ENCODE results near the gene KIR3DL1.
"Not testable (repeated sequence)": the region's sequence is repeated elsewhere in the genome, so short reads cannot be mapped to it uniquely, and the experiment has no call there.

Gene KIR3DL1

GRCh38 chr19:54816251-54816650, at the start of gene KIR3DL1:
Gene KIR3DL1, plus strand, starts transcription at chr19:54816468.
- not testable (repeated sequence) for H3K4me3 ChIP-seq (ENCODE audit: low read depth, low read length)

GRCh38 chr19:54769646-54770045, 46.6 kb upstream of the KIR3DL1 start, which contains the start of gene KIR2DL1:
Gene KIR2DL1, plus strand, starts transcription at chr19:54769793. Its CDS starts 58 bp downstream, at chr19:54769851.
- not testable (repeated sequence) for H3K4me3 ChIP-seq (ENCODE audit: low read depth, low read length)

GRCh38 chr19:54770511-54770910, 45.8 kb upstream of the KIR3DL1 start:
- H3K4me3 ChIP-seq (ENCODE audit: low read depth, low read length) = not testable (repeated sequence)

GRCh38 chr19:54771018-54771960, 45.0 kb upstream of the KIR3DL1 start:
- not testable (repeated sequence) for H3K4me3 ChIP-seq (ENCODE audit: low read depth, low read length)

- not testable (repeated sequence) for H3K4me3 ChIP-seq (ENCODE audit: low read depth, low read length)
Measured at GRCh38 chr19:54772666-54773065, 43.6 kb upstream of the KIR3DL1 start.

GRCh38 chr19:54775095-54775815, 41.0 kb upstream of the KIR3DL1 start:
- H3K4me3 ChIP-seq (ENCODE audit: low read depth, low read length) = not testable (repeated sequence)

- H3K4me3 ChIP-seq (ENCODE audit: low read depth, low read length) = not testable (repeated sequence)
Measured at GRCh38 chr19:54775830-54776229, 40.4 kb upstream of the KIR3DL1 start.

GRCh38 chr19:54777851-54778250, 38.4 kb upstream of the KIR3DL1 start:
- not testable (repeated sequence) for H3K4me3 ChIP-seq (ENCODE audit: low read depth, low read length)

- H3K4me3 ChIP-seq (ENCODE audit: low read depth, low read length) = not testable (repeated sequence)
Measured at GRCh38 chr19:54778896-54779295, 37.4 kb upstream of the KIR3DL1 start.

GRCh38 chr19:54782916-54783315, 33.4 kb upstream of the KIR3DL1 start:
- H3K4me3 ChIP-seq (ENCODE audit: low read depth, low read length) = not testable (repeated sequence)

- H3K4me3 ChIP-seq (ENCODE audit: low read depth, low read length) = not testable (repeated sequence)
Measured at GRCh38 chr19:54786091-54786723, 30.1 kb upstream of the KIR3DL1 start.

GRCh38 chr19:54788154-54788553, 28.1 kb upstream of the KIR3DL1 start:
- not testable (repeated sequence) for H3K4me3 ChIP-seq (ENCODE audit: low read depth, low read length)

- no peak for TF ChIP-seq CTCF (IDR thresholded peaks at IDR 0.05; ENCODE audit: borderline replicate concordance, insufficient read depth, low read depth, low read length)
Measured at GRCh38 chr19:54790711-54791110, 25.6 kb upstream of the KIR3DL1 start.

GRCh38 chr19:54791476-54791875, 24.8 kb upstream of the KIR3DL1 start:
- TF ChIP-seq CTCF (IDR thresholded peaks at IDR 0.05; ENCODE audit: borderline replicate concordance, insufficient read depth, low read depth, low read length) = no peak
- H3K4me3 ChIP-seq (ENCODE audit: low read depth, low read length) = no peak overlapping the region

More at GRCh38 chr19:54790711-54791110, 25.6 kb upstream of the KIR3DL1 start:
- H3K4me3 ChIP-seq (ENCODE audit: low read depth, low read length) = no peak overlapping the region
